GM19351 (cell line): Measurements from ENCODE around the gene LY6G6F.
A peak's percentile ranks its signal among the peaks of the same experiment; 100 is the strongest.

Experiments
- ATAC-seq: cut with Tn5 transposase; IDR thresholded peaks from one replicate; pipeline ENCODE4 v1.9.1; 2021; ENCODE audit warnings: mild to moderate bottlenecking, moderate library complexity; ENCODE audit not compliant: unreplicated experiment

Gene LY6G6F

DNA sequence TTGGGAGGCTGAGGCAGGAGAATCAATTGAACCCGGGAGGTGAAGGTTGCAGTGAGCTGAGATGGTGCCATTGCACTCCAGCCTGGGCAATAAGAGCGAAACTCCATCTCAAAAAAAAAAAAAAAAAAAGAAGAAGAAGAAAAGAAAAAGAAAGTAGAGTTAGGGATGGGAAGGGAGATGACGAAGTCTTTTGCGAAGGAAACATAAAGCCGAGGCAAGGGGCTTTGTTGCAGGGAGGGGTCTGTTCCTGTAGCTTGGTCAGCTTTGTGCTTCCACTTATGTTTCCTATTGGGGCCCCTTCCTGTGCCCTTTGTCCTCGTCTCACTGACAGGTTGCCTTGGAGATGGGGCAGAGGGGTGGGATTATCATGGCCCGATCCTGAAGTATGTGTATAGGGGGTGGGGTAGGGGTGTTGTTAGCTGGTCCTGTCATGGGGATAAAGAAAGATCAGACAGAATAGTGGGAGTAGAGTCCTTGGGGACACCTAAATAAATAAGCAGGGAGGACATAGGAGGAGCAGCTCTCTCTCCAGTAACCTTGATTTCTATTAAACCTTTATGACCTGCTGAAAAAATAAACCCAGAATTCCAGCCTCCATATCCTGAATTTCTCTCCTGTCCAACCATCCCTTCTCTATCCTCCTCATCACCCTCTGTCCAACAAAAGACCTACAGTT, 30.8 kb downstream of the LY6G6F start:
- no peak for ATAC-seq

DNA sequence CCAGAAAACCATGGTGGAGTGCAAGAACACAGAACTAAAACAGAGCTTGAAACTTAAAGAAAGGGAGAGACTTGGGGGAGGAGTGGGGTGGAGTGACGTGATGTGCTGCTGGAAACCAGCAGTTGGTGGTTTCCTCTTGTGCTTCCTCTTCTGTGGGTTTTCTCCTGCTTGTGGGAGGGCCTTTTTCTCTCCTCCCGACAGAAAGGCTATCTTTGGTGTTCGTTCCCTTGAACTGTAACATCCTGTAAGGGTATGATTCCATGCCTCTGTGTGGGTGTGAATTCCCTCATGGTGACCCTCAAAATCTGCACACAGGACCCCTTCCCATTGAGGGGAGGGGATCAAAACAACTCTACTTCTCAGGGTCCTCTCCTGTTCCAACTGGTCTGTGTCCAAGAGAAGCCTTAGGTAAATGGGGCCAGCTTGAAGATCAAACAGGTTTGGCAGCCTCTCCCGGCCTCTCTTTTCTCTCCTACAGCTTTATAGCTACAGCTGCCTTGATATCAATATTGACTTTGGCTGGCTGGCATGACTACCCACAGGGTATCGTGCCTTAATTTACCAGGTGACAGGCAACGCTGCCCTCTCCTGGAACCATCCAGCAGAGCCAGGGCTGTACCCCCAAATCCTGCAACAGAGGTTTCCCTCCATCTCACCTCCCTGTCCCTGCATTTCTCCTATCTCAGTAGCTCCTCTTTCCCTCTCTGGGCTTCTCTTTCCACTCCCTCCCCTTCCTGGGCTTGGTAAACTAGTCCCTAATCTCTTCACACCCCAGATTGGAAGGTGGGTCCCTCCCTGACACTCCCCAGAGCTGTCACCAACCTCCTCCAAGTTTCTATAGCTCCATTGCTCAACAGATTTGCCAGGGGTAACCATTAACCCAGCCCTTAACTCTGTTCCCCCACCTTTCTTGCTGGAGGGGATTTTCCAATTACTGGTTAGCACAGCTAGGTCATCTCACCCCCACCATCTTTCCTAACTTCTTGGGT, 31.6 kb downstream of the LY6G6F start:
- no peak for ATAC-seq

DNA sequence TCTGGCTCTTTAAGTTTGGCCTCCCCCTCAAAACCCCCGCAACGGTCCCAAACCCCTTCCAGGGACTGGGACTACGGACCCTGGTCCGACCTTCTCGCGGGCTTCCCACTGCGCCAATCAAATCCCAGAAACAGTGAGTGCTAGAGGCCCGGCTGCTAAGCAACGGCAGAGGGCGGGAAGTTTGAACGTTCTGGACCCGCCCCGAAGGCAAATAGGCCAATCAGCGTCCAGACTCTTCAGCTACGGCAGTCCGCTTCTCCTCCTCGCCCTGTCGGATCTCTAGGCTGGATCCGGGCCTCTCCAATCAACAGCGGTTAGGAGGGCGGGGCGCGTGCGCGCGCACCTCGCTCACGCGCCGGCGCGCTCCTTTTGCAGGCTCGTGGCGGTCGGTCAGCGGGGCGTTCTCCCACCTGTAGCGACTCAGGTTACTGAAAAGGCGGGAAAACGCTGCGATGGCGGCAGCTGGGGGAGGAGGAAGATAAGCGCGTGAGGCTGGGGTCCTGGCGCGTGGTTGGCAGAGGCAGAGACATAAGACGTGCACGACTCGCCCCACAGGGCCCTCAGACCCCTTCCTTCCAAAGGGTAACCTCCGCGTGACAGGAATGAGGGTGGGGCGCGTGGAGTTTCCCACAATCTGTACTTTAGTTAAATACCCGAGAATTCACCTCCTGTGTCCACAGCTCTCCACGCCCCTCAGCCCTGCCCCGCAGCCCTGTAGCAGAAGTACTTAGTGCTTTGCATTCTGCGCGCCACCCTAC, 33.2 kb downstream of the LY6G6F start, which contains the start of gene MSH5:
MSH5 (plus strand) TSS at position 367 of the 758 bp plus-strand sequence. CDS start 462 bp downstream, outside the sequence.
- ATAC-seq, result peak; percentile 73

DNA sequence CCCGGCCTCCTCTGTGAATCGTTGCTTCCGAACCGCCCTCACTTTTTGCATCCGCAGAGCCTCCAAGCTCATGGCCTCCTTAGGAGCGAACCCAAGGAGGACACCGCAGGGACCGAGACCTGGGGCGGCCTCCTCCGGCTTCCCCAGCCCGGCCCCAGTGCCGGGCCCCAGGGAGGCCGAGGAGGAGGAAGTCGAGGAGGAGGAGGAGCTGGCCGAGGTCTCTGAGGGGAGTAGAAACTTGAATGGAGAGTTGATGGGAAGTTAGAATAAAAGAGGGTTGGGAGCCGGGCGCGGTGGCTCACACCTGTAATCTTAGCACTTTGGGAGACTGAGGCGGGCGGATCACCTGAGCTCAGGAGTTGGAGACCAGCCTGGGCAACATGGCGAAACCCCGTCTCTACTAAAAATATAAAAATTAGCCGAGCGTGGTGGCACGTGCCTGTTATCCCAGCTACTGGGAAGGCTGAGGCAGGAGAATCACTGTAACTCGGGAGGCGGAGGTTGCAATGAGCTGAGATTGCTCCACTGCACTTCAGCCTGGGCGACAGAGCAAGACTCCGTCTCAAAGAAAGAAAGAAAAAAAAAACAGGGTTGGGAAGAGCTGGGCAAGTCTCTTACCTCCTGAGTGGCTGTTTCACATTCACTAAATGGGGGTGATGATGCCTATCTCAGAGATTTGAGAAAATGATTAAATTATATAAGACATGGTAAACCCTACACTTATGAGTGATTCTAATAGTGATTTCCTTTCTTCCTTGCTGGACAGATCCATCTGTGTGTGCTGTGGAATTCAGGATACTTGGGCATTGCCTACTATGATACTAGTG, 33.9 kb downstream of the LY6G6F start:
- ATAC-seq, result no peak

DNA sequence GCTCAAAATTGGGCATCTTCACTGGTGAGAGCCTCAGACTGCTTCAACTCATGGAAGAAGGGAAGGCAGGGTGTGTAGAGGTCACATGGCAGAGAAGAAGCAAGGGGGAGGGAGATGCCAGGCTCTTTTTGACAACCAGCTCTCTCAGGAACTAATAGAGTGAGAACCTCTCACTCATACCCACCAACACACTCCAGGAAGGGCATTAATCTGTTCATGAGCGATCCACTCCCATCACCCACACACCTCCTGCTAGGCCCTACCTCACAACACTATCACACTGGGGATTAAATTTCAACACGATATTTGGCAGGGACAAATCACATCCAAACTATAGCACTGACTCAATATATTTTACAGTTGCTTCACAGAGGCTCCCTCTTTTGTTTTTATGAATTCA, 35.1 kb downstream of the LY6G6F start:
- no peak for ATAC-seq

DNA sequence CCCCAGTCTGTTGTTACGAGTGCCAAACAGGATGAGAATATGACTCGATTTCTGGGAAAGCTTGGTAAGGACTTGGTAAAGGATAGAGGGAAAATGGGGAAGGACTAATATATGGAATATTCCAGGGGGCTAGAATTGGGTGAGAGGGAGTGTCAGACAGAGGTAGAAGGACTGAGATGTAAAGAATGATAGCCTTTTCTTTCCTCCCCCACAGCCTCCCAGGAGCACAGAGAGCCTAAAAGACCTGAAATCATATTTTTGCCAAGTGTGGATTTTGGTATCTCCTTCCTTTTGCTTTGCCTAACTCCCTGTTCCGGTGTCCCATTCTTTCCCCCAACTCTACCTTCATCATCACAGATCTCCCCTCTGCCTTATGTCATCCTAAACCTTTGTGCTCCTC, 36.2 kb downstream of the LY6G6F start:
- no peak for ATAC-seq

DNA sequence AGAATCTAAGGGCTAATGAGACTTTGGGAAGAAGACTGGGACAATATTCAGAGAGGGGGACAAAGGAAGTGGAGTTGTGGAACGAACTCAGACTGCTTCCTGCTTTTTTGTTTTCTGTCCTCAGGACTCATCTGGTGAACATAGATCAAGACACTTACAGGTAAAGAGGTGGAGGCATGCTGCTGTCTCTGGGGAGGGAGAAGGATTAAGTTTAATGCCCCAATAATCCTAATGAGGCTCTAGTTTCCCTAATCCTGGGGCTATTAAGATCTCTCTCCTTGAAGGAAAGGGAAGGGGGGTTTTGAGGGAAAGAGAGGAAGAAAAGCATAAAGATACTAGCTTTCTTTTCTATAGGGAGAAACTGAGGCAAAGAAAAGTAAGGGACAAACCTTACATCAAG, 37.8 kb downstream of the LY6G6F start:
- ATAC-seq, result no peak

DNA sequence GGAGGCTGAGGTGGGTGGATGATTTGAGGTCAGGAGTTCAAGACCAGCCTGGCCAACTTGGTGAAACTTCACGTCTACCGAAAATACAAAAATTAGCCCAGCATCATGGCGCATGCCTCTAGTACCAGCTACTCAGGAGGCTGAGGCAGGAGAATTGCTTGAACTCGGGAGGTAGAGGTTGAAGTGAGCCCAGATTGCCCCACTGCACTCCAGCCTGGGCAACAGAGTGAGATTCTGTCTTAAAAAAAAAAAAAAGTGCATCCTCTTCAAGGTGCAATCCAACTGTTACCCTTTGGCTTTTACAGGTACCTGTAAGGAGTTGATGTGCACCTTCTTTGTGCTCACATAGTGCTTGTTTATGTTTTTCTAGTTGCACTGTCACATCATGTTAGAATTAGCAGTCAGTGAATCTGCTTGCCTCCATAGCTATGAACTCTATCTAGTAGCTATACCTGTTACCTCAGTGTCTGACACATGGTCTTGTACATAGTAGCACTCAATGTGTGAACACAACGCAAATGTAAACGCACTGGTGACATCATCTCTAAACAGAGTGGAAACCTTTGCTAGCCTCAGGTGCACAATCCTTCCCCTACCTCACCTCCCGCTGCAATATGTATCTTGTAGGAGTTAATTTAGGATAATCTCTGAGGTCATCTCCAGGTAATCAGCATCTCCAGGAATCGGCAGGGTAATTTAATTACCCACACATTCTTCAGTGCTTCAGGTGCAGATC, 42.8 kb downstream of the LY6G6F start:
- ATAC-seq, result no peak

DNA sequence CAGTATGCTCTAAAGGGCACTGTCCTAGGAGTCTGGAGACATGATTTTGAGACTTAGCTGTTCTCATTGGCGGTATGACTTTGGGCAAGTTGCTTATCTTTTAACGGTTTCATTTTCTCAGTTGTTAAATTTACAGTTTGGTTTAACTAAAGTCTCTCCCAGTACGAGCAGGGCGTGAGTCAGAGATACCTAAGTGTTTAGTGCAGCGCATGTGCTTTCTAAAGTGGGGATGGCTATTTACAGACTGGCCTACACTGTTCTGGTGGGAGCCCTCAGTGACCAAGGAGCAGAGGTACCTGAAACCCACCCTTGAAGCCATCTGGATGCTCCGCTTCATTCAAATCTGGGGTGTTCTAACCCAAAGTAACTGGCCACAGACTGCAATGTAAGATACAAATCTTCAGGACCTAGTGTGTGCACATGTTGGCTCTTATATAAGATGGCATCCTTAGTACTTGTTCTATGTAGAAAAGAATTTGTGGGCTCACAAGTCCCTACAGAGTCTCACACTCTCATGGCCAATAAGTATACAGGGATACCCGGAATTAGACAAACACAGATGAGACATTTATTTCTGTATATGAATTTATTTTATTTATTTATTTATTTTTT, 43.9 kb downstream of the LY6G6F start:
- ATAC-seq, result no peak

DNA sequence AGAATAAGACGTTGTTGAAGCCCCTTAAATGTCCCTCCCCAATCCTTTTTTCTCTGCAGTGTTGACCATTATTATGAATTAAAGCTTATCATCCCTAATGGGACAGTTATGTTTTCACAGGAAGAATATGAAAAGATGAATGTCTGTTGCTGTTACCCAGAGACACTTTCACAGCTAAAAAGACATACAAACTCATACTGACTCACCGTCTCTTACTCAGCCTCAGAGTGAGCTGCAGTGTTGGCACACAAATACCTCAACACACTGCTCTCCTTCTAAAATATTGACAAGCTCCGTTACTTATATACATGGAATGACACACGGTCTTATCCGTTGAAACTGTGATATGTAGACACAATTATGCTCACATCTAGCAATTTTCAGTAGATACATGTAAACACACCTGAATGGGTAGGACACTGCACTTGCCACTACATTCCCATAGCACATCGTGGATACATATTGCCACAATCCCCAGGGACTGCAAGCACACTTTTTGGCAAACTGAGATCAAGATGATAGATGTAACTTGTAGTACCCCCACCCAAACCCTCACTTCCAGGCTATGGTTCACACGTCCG, 46.2 kb downstream of the LY6G6F start:
- ATAC-seq, result no peak

DNA sequence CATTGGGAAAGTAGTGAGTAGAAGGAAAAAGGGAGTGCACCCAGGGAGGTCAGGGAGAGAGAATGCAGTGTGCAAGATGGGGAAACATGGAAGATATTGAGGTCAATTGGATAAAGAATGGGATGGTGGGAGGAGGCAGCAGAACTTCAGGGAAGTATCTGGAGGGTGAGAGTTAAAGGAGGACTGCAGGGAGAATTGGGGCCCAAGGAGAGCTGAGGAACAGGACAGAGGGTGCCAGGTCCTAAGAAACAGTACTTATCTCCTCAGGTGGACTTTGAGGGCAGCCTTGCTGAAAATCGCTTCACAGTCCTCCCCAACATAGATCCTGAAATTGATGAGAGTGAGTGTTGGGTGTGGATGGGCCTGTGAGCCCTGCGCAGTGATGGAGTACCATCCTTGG, 51.6 kb downstream of the LY6G6F start:
- ATAC-seq, result no peak
